ENCODE results near the gene WWC2.
"Not testable (repeated sequence)": the region's sequence is repeated elsewhere in the genome, so short reads cannot be mapped to it uniquely, and the experiment has no call there.

The WWC2 gene

DNA sequence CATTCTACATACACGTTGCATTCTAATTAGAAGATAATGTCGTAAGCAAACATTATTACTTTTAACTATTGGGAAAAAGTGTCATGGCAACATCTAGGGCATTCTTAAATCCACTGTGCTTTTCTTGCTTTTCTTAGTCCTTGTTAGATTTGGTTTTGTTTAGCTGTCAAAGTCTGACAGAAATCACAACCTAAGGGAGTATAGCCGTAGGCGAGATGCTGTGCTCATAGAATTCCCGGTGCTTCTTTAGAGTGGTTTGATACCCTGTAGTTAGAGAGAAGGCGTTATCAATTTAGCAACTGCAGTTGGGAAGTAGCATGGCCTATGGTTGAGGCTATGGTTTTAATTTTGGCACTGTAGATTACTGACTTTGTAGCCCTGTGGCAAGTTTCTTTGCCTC is 45.7 kb downstream of the WWC2 start:
- DNase-seq: no peak

DNA sequence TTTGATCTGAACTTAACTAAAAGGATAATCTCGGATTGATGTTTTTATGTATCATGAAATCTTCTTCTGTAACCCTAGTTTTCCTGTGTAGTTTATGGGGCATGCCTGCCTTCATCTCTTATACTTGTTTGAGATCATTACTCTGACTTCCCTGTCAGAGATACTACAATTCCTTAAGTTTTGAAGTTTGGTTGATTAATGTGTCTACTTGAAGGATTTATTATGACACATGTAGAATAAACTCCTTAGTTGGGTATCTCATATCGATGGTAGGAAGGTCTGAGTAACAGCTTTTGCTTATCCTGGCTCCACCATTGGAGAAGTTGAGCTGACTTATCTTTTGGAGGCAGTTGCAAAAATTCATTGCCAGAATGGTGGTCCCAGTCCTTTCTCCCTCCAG is 46.7 kb downstream of the WWC2 start:
- DNase-seq: no peak

DNA sequence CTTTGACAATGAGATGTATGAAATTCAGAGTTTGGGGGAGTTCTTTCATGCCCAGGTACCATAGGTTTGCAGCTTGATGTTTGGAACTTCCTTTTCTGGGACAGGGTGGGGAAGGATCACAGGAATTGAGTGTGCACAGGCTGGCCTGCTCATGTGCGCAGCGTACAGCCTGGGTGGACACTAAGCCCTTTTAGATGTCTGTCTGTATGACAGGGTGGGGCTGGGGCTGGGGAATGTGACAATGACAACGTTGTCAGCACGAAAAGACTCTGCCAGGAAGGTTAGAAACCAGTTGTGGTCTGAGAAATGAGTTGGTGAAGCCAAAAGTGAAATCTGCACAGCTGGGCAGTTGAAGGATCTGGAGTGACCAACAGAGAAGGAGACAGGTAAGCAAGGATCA is 47.4 kb downstream of the WWC2 start:
- DNase-seq: no peak

DNA sequence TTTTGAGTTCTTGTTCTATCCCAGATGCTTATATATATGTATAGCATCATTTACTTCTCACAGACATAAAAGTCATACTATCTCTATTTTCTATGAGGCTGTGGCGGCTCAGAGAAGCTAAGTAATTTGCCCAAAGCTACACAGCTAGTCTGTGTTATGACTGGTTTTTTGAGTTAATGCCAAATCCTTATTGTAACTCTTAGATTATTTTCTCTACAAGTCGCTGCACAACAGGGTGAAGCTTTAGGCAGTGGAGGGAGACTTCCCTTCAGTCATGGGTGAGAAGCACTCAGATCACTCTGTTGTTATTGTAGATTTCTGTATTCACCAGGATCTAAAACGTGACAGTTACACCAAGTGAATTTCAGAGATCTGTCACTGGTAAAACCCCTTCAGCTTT is 48.1 kb downstream of the WWC2 start:
- DNase-seq: no peak

DNA sequence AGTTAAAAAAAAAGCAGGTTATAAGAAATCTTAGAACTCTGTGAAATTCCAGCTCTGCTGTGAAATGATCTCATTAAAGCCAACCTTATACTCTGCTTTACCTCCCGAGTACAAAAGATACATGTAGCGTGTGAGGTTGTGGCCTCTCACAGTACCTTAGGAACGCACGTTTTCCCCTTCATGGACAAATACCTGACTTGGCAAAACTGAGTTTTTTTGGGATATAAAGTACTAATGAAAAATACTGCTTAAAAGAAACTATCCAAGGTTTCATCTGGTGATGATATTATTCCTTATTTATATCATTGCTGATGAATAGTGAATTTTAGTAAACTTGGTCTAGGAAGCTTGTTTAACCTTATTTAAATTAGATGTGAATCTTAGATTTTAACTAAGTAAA is 48.9 kb downstream of the WWC2 start:
- DNase-seq: no peak

DNA sequence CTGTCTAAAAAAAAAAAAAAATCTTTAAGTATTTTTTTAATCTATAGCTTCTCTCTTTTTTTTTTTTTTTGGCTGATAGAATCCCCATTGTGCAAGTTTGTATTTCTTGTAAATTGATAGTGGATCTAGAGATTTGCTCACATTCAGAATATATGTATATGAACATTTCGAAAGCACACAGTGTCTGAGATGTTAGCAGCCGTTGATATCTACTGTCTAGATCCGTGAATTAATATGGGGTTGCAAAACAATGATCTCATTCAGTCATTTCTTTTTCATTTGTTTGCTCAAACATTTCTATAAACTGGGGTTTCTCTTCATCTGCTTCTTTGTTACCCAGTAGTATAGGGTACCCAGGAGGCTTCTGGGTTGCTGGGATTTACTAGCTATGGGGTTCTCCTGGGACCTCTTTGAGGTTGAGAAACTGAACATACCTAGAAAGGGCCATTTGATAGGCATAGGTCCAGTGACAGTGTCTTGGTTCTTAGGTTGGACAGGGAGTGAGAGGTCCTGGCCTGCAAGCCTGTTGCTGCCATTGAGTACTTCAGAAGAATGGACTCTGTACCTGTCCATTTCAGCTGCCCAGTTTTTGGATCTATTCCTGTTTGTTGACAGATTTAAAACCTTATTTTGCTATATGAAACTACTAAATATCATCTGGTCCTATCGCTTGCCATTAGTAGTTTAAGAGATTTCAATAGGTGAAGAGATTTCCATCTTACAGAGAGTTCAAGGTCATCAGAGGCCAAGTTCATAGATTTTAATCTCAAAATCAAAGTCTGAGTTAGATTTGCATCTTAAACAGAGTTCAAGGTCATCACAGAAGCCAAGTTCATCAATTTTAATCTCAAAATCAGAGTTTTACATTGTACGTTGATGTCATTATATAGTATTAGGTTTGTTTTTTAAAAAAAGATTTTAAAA is 50.8 kb downstream of the WWC2 start:
- DNase-seq: no peak

DNA sequence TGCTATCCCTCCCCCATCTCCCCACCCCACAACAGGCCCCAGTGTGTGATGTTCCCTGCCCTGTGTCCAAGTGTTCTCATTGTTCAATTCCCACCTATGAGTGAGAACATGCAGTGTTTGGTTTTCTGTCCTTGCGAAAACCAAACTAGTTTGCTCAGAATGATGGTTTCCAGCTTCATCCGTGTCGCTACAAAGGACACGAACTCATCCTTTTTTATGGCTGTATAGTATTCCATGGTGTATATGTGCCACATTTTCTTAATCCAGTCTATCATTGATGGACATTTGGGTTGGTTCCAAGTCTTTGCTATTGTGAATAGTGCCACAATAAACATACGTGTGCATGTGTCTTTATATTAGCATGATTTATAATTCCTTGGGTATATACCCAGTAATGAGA is 51.6 kb downstream of the WWC2 start:
- not testable (repeated sequence) for DNase-seq

DNA sequence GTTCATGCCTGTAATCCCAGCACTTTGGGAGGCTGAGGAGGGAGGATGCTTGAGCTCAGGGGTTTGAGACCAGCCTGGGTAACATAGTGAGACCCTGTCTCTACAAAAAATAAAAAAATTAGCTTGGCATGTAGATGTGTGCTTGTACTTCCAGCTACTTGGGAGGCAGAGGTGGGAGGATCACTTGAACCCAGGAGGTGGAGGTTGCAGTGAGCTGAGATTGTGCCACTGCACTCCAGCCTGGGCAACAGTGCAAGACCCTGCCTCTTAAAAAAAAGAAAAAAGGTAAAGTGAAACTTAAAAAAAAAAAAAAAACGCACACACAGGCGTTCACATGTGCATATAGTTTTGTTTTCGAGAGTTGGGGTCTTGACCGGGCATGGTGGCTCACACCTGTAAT is 53.2 kb downstream of the WWC2 start:
- DNase-seq: not testable (repeated sequence)

DNA sequence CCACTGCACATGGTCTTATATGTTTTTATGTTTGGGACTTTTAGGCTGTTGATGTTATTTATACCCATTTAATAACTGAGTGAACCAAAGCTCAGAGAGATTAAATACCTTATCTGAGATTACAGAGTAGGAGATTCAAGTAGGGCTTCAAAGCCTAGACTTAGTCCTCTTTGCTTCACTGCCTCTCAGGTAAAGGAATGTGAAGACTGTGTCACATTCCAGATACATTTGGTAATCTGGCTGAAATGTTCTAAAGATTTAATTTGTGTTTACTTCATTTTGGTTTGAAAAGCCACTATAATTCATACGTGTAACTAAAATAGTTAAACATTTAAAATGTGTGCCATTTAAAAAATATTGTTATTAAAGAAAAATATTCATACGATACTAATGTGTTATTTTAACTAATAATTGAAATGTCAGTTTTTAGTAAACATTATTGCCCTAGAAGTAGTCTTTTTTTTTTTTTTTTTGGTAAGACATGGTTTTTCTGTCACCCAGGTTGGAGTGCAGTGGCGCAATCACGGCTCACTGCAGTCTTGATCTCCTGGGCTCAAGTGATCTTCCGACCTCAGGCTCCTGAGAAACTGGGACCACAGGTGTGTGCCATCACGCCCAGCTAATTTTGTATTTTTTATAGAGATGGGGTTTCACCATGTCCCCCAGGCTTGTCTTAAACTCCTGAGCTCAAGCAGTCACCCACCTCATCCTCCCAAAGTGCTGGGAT is 54.3 kb downstream of the WWC2 start:
- no peak for DNase-seq

DNA sequence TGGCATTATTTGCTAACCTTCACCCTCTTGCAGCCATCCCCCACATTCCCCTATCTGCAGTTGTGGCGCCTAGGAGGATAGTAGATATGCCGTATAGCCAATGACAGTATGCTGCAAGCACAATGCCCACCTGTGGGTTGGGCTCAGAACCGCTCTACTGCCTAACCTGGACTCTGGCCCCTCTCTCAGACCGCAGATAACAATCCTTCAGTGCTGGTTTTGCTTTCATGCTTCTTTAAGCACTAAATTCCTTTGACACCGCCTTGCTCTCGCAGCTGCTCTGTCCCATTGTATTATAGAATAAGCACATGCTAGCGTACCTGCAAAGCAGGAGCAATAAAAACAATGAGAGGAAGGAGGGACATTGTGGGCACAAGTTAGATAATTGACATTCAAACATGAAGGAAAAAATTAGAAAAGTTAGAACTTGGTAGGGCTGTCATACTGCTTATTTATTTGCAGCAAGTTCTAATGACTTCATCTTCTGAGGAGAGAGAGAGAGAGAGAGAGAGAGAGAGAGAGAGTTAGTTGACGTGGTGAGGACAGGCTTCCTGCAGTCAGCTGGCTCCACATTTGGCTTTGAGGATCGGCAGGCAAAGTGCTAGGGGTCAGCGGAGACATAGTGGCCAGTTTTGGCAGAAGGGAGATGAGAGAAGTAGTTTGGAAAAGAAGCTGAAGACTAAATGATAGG is 55.8 kb downstream of the WWC2 start:
- DNase-seq: no peak

DNA sequence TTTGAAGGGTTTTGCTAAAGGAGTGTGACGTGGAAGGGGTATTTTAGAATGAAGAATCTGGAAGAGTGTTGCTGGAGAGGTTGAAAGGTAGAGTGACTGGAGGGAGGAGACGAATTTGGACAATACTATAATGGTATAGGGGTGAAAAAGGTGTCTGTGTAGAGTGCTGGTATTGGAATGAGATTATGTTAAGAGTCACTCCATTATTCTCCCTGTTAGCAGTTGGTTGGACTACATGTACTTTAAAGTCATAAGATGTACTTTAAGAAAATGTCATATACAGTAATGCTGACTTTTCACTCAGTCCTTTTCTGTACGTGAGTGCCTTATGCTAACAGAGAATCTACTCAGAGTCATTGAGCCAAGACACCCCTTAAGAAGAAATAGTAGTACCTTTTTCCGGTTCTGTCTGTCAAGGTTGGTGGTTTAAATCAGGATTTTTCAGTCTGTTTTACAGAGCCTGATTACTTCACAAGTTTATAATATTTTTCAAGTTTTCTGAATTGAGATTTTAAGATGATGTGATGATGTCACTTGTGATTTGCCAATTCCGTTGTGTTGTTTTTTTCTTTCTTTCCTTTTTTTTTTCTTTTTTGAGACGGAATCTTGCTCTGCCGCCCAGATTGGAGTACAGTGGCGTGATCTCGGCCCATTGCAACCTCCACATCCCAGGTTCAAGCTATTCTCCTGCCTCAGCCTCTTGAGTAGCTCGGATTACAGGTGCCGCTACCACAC is 56.6 kb downstream of the WWC2 start:
- no peak for DNase-seq

DNA sequence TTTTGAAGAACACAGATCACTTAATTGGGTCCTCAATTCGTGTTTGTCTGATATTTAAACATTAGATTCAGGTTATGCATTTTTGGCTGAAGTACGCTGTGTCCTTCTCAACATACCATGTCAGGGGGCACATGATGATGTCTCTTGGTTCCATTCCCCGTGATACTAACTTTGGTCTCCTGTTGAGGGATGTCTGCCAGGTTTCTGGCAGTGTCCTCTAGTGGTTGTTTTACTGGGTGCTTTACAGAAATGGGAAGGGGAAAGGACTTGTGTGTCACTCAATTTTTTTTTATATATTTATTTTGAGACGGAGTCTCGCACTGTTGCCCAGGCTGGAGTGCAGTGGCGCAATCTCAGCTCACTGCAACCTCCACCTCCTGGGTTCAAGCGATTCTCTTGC is 58.2 kb downstream of the WWC2 start:
- no peak for DNase-seq

DNA sequence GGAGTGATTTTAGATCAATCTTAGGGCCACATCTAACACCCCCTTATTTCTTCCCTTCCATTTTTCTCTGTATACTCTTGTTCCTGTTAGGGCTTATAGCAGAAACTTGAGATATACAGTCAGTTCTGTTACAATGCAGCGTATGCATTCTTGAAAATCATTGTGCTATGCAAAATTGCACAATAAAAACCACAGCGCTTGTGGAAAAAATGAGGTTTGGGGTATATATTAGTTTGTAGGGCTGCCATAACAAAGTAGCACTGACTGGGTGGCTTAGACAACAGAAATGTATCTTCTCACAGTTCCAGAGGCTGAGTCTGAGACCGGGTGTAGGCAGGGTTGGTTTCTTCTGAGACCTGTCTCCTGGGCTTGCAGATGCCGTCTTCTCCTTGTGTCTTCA is 59.0 kb downstream of the WWC2 start:
- DNase-seq: no peak

DNA sequence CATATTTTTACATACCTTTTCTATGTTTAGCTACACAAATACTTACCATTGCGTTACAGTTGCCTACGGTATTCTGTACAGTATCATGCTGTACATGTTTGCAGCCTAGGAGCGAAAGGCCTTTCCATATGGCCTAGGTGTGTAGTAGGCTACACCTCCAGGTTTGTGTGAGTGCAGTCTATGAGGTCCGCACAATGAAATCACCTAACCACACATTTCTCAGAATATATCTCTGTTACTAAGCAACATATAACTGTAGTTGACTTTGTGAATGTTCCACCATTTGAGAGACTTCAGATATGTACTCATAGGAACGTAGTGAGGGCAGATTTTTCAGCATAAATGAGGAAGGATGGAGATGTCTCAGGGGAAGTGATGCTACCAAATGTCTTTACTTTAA is 62.6 kb downstream of the WWC2 start:
- DNase-seq: no peak

DNA sequence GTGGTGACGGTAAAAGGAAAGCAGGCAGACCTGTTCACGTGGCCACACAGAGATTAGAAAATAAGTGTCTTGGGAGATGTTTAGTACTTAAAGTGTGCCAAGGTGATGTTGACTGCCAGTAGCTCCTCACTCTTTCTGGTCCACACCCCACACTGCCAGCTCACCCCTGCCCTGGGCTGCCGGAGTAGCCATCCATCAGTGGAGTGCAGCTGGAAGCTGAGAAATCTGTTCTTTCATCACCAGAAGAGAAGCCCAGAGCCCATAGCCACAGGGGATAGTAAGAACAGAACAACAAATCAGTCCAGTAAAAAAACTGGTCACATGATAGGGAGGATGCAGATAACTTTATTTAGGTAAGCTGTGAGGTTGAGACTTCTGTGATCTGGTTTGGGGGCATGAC is 64.1 kb downstream of the WWC2 start:
- no peak for DNase-seq

DNA sequence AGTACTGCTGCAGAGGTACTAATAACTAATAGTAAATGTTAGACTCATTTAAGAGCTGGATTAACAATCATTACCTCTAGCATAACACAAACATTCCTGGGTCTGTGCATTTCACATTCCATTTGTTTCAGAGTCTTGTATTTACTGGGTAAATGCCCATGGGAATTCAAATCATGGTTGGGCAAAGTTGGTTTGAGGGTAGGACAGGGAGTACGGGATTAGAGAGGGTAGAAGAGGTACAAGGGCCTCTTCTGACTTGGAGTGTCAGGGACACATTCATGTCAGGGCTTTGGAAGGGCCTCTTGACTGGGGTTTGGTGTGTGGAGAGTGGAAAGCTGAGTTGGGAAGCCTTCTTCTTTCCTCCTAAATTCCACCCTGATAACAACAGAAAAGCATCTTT is 65.9 kb downstream of the WWC2 start:
- DNase-seq: no peak

DNA sequence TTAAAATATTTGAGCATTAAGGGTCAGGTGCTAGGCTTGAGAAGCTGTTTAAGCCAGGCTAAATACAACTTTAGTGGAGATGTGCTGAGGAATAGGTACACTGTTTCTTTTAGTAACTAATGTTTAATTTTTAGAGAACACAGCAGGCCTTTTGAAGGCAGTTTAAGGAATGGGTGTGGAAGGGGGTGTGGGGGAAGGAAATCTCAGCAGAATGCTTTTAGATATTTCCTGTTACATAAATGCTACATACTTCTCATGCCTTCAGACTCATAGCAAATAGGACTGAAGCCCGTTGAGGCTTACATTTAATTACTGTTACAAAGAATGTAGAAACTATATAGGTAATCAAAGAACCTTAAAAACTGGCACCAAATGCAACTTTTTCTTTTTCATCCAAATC is 66.3 kb downstream of the WWC2 start:
- no peak for DNase-seq

DNA sequence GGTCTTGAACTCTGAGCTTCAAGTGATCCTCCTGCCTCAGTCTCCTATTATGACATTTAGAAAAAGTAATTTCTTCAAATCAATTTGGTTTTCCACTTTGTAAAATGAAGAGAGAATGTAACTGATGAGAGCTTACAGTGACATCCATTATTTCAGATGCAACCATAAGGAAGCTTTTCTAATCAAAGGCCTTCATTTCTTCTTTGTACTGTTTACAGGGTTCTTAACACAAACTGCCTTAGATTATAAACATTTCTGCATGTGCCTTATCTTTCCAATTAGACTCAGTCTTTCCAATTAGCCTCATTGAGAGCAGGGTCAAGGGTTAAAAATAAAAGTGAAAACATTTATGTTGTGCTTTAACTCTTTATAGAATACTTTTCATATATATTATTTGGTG is 71.8 kb downstream of the WWC2 start:
- DNase-seq: no peak

DNA sequence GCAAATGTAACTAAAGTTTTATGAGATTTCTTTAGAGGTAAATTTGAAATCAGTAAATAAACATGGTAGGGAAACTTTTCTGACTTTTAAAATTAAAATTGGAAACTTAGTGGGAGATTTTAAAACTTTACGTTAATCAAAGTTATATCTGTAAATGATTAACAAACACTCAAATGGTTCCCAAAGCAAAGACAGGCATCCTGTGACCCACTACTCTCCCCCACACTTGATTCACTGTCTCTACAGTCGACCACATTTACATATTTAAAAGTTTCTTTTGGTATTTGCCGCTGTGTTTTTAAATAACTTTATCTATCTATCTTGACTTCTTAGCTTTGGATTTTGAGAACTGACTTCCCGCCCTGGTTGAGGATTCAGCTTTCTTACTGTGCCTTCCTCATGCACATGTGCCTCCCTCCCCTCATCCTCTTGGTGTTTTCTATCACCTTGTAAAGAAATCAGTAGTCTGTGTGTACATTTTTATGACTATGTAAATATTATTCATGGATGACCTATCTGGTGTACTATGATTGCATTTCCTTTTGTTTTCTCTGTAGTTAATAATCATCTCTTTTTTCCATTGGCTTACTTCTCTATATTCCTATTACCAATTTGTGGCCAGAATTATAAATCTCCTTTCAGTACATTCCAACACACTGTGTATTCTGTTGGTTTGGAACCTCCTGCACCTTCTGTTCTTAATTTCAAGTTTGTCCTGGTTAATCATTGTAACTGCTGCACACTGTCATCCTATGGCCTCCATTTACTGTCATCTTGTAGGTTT is 72.6 kb downstream of the WWC2 start:
- DNase-seq: no peak

DNA sequence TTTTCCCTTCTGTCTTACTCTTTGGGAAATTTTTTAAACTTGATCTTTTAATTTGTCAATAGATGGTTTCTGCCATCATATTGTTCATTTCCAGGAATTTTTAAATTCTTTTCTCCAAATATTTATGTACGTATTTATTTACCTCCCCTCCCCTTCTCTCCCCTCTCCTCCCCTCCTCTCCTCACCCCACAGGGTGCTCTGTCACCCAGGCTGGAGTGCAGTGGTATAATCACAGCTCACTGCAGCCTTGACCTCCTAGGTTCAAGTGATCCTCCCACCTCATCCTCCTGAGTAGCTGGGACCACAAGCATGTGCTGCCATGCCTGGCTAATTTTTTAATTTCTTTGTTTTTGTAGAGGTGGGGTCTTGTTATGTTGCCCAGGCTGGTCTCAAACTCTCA is 73.8 kb downstream of the WWC2 start:
- no peak for DNase-seq

DNA sequence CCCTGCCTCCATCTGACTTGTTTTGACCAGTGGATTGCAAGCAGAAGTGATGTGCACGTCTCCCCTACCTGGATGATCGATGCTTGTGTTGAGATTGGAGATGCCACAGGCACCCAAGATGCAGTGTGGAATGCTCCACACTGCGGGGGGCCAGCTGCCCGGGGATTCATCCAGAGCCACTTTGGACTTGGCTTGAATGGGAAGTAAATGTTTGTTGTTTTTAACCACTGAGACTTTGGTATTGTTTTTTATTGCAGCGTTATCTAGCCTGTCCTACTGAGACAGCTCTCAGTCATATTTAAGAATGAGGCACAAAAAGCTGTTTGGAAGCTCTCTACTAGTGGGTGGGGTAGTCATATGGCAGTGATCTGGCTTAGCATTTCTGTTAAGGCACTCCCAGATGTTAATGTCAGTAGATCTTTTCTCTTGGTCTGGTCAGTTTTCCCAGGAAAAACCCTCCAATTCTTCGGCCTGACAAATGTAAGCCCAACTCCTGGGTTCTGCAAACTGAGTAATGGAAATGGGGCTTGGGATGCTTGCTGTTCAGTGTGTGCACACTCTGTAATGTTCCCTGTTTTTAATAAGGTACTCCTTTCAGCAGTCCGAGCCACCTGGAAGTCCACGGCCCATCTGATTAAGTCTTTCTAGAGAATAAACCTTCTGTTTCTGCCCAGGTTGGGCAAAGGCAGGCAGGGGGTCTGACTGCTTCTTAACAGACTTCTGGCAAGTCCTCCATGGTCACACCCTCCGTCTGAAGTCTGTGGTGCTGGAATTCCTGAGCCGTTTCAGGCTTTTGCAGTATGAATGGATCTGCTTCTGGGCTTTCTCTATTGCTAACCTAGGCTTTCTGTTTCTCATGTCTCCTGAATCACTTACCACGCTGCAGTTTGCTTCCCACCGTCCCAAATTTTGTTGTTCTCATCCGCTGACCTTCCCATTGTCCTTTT is 74.8 kb downstream of the WWC2 start:
- DNase-seq: no peak

All from stimulated activated naive CD4-positive, alpha-beta T cell (primary cell).